ENCODE results near the gene APOH.
"Not testable (repeated sequence)": the region's sequence is repeated elsewhere in the genome, so short reads cannot be mapped to it uniquely, and the experiment has no call there.

The APOH gene, protein sequence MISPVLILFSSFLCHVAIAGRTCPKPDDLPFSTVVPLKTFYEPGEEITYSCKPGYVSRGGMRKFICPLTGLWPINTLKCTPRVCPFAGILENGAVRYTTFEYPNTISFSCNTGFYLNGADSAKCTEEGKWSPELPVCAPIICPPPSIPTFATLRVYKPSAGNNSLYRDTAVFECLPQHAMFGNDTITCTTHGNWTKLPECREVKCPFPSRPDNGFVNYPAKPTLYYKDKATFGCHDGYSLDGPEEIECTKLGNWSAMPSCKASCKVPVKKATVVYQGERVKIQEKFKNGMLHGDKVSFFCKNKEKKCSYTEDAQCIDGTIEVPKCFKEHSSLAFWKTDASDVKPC
- 0 to 0.08 (median 0) reads per million in 4 donors for total RNA-seq

- no peak for DNase-seq
Measured at GRCh38 chr17:66228887-66229782, at the start of gene APOH. APOH (minus strand) TSS chr17:66229415; CDS start chr17:66229379, 36 bp downstream.

GRCh38 chr17:66277191-66277590 is 48.0 kb upstream of the APOH start:
- DNase-seq: no peak

GRCh38 chr17:66276328-66276937 is 47.2 kb upstream of the APOH start:
- no peak for DNase-seq

DNA sequence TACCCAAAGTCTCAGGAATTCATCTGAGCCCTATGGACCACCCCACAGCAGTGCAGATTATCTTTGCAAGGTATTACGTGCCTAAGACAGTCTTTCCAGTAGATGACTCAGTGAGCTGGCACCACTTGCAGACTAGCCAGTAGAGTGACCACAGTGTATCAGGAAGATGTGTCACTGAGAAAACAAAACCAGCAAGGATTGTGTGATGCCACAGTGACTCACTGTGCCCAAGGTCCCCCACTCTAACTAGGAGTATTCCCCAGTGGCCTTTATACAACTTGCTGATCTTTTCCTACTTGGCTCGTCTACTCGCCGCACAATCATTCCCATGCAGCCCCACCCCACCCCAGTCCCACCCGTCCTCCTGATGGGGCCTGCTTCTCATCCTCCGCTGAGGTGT is 46.4 kb upstream of the APOH start:
- DNase-seq: peak in 1 of 5 donors; percentile 29

GRCh38 chr17:66273586-66273848 is 44.3 kb upstream of the APOH start:
- DNase-seq: no peak

- no peak for DNase-seq
Measured at GRCh38 chr17:66272811-66273585, 43.8 kb upstream of the APOH start.

DNA sequence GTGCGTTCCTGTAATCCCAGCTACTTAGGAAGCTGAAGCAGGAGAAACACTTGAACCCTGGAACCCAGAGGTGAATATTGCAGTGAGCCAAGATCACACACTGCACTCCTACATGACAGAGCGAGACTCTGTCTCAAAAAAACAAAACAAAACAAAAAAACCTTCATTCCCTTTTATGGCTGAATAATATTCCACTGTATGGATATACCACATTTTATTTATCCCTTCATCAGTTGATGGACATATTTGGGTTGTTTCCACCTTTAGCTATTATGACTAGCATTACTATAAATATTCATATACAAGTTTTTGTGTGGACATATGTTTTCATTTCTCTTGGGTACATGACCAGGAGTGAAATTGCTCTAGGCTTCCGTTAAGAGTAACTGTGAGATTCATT is 42.3 kb upstream of the APOH start:
- DNase-seq: no peak

GRCh38 chr17:66270106-66270505 is 40.9 kb upstream of the APOH start:
- DNase-seq: no peak

- DNase-seq: no peak
Measured at GRCh38 chr17:66268247-66268927, 39.2 kb upstream of the APOH start.

DNA sequence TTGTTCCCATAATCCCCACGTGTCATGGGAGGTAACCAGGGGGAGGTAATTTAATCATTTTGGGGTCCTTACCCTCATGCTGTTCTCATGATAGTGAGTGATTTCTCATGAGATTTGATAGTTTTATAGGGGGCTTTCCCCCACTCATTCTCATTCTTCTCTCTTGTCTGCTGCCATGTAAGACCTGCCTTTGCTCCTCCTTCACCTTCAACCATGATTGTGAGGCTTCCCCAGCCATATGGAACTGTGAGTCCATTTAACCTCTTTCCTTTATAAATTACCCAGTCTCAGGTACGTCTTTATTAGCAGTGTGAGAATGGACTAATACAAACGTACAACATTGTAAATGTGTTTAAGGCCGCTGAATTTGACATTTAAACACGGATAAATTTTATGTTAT is 35.5 kb upstream of the APOH start:
- no peak for DNase-seq

- DNase-seq: no peak
Measured at GRCh38 chr17:66262767-66263166, 33.6 kb upstream of the APOH start.

DNA sequence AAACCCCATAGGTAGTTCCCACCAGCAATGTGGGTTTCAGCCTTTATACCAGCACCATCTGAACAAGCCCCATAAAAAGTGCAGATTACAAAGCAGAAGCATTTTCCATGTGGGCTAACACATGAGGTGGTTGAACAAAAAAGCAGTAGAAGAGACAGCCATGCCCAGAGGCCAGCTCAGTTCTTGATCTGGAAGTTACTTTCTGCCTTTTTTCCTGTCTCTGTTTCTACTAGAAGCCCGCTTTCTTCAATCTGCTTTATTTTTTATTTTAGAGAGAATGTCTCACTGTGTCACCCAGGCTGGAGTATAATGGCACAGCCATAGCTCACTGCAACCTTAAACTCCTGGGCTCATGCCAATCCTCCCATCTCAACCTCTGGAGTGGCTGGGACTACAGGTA is 31.5 kb upstream of the APOH start:
- no peak for DNase-seq

DNA sequence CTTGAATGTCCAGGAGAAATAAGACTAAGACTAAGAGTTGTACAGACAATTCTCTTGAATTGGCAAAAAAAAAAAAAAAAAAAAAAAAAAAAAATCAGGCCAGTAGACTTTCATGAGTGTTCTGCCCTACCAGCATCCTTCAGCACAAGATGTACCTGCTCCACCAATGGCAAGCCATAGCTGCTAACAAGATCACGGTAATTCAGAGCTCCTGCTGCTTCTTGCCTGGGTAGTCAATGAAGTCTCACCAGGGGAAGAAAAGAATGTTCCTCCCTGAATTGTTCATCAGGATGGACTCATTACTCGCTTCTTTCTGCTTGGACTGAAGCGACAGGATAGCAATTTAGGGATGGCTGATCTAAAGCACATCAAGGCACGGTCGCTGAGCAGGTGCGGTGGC is 31.1 kb upstream of the APOH start:
- no peak for DNase-seq

DNA sequence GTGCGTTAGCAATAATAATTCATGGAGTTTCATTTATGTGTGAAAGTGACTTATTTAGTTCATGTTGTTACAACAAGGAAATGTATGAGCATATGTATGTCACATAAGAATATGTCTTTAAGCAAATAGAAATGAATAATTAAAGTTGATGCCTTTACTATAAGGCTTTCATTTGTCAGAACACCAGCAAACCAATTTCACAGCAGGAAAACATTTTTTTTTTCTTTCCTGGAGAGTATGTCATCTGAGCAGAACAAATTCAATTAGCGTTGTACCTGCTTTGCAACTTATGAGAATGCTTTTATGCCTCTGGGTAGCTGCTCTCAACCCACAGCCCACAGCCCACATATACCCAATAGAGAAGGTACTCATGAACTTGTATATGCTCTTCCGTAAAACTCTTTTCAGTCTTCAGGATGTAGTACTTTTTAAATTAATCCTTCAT is 26.3 kb upstream of the APOH start:
- DNase-seq: peak in 1 of 5 donors; percentile 35

GRCh38 chr17:66255112-66255511 is 25.9 kb upstream of the APOH start:
- peak in 4 of 5 donors; percentile 6 to 81 (median 23) for DNase-seq

DNA sequence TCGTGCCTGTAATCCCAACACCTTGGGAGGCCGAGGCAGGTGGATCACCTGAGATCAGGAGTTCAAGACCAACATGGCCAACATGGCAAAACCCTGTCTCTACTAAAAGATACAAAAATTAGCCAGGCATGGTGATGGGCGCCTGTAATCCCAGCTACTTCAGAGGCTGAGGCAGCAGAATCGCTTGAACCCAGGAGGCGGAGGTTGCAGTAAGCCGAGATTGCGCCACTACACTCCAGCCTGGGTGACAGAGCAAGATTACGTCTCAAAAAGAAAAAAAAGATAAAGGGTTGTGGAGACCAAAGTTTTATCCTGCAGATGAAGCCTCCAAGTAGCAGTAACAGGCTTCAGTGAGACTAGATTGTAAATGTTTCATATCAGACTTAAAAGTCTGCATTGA is 24.2 kb upstream of the APOH start:
- not testable (repeated sequence) for DNase-seq

- DNase-seq: no peak
Measured at GRCh38 chr17:66250686-66251085, 21.5 kb upstream of the APOH start.

- no peak for DNase-seq
Measured at GRCh38 chr17:66248285-66248684, 19.1 kb upstream of the APOH start.

- no peak for DNase-seq
Measured at GRCh38 chr17:66241839-66242238, 12.6 kb upstream of the APOH start.

DNA sequence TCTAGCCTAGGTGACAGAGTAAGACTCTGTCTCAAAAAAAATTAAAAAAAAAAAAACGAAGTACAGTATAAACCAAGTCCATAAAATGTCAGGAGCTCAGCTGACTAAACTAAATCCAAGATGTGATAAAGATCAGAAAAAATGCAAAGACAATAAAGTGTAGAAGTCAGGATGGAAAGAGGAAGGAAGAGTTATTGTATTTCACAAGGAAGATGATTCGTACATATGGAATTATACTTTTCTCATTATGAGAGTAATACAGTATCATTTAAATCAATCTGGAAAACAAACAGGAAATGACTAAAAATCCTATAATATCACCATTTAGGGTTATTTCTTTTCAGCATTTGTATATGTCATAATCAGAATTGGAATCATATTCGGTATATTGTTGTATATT is 11.4 kb upstream of the APOH start:
- DNase-seq: no peak

GRCh38 chr17:66240013-66240412 is 10.8 kb upstream of the APOH start:
- DNase-seq: no peak

DNA sequence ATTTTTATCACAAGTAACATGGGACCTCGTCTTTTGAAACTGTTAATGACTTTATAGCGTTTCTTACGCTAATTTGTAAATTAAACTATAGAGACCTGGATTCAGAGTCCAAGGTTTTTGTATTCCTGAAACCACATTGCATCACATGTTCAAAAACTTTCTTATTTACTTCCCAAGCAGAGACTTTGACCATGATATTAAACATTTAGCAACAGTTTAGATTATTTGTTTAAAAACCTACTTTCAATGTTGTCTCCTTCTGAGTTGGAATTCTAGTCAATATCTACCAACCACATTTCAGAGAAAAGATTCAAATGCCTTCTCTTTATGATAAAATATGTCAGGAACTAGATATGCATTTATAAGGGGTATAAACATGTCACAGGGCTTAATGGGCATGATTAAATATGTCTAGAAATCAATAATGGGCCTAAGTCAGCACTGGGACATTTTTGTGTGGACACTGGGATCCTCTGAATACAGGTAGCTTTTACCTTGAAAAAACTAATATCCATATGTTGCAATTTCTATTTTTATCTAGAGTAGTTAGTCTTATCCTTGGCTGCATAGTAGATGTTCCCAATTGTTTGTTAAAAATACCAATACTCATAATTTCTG is 6.3 kb upstream of the APOH start:
- DNase-seq: no peak

All from T-helper 1 cell (primary cell).